GM12864 (cell line): ENCODE results near the gene ADAMTS18.
"Not testable (repeated sequence)": the region's sequence is repeated elsewhere in the genome, so short reads cannot be mapped to it uniquely, and the experiment has no call there.

Experiments used
- DNase-seq: peaks from one replicate; pipeline ENCODE4 v3.0.0-alpha.2; 2011; ENCODE audit warnings: low read depth
- H3K4me3 ChIP-seq: 2 replicates; pipeline ENCODE4 v1.5.1; 2011; ENCODE audit warnings: mild to moderate bottlenecking, low read depth, low read length, control low read depth
- TF ChIP-seq, protein P1 (sequence below): IDR thresholded peaks from 2 replicates; pipeline ENCODE4 v1.5.1; 2011; ENCODE audit warnings: low read depth, mild to moderate bottlenecking, moderate library complexity, low read length, control low read depth, inconsistent platforms; ENCODE audit errors: missing control alignments

Gene ADAMTS18

GRCh38 chr16:77285676-77286075 is 149.2 kb downstream of the ADAMTS18 start:
- DNase-seq: no peak
- no peak overlapping the region for H3K4me3 ChIP-seq
- TF ChIP-seq, protein P1, sequence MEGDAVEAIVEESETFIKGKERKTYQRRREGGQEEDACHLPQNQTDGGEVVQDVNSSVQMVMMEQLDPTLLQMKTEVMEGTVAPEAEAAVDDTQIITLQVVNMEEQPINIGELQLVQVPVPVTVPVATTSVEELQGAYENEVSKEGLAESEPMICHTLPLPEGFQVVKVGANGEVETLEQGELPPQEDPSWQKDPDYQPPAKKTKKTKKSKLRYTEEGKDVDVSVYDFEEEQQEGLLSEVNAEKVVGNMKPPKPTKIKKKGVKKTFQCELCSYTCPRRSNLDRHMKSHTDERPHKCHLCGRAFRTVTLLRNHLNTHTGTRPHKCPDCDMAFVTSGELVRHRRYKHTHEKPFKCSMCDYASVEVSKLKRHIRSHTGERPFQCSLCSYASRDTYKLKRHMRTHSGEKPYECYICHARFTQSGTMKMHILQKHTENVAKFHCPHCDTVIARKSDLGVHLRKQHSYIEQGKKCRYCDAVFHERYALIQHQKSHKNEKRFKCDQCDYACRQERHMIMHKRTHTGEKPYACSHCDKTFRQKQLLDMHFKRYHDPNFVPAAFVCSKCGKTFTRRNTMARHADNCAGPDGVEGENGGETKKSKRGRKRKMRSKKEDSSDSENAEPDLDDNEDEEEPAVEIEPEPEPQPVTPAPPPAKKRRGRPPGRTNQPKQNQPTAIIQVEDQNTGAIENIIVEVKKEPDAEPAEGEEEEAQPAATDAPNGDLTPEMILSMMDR: no peak

DNA sequence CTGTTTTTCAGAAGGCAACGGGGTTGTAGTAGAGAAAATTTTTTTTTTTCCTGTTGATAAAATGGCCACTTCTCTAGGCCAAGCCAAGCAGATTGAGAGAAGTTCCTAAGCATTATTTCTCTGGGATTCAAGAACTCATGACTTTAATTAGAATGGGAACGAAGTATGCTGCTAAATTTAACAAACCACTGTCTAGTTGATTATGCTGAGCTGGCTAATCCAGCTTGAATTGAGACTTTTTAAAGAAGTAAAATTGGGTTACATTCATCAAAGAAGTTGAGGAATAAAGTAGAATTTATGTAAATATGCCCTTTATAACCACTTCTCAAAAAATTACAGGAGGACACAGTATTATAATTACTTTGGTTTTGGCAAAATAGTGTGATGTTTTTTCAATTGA is 152.5 kb downstream of the ADAMTS18 start:
- no peak overlapping the region for H3K4me3 ChIP-seq
- DNase-seq: no peak
- TF ChIP-seq, protein P1: no peak

DNA sequence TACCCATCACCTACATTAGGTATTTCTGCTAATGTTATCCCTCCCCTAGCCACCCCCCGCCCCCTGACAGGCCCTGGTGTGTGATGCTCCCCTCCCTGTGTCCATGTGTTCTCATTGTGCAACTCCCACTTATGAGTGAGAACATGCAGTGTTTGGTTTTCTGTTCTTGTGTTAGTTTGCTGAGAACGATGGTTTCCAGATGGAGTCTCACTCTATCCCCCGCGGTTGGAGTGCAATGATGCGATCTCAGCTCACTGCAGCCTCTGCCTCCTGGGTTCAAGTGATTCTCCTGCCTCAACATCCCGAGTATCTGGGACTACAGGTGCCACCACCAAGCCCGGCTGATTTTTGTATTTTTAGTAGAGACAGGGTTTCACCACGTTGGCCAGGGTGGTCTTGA is 155.5 kb downstream of the ADAMTS18 start:
- DNase-seq, H3K4me3 ChIP-seq: not testable (repeated sequence)

DNA sequence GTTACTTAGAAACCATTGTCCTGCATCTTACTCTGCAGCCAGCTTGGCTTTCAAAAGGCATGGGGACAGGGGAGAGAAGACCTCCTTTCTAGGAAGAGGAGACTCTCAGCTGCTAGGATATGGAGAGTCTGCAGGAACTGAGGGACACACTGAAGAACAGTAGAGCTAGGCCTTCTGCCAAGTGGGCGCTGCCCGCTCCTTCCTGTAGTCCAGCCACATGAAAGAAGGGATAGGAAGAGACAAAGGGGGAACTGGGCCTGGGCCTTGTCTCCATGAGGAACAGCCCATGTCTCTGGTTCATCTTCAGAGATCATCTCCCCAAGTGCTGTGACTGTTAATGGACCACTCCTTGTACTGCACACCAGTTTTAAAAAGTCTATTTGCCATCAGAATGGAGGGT is 157.3 kb downstream of the ADAMTS18 start:
- TF ChIP-seq, protein P1: no peak

DNA sequence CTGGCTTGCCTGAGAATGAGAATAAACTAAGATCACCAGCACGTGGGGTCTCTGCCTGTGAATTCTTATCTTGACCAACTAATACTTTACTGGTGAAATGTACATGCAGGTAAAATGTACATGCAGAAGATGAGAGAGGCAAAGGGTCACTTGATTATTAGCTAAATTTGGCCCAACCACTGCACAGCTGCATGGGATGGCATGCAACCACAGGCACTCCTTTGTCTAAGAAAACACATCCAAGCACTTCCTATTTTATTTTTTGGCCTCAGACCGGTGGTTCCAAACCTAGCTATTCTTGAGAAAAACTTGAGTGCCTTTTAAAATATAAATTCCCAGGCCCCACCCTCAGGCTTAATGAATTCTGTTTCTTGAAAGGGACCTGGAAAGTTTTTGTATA is 157.7 kb downstream of the ADAMTS18 start:
- no peak overlapping the region for H3K4me3 ChIP-seq
- no peak for DNase-seq
- TF ChIP-seq, protein P1: no peak

More for the DNA sequence above, 157.3 kb downstream of the ADAMTS18 start:
- no peak overlapping the region for H3K4me3 ChIP-seq
- DNase-seq: no peak

DNA sequence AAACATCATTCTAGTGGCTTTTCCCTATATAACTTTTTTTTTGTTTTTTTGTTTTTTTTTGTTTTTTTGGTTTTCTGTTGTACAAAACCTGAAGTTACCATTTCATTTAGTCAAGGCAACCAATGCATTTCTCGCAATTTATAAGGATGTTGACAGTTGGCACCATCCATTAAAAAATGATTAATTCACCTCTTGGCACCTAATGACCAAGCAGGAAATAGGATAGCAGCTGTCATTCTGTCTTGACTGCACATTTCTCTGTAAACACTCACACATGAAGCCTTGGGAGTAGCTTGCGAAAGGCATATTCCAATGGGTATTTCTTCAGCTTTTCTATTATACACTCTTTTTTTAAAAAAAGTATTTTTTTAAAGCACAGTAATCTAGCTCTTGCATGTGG is 158.2 kb downstream of the ADAMTS18 start:
- TF ChIP-seq, protein P1: no peak
- DNase-seq: no peak
- H3K4me3 ChIP-seq: no peak overlapping the region

DNA sequence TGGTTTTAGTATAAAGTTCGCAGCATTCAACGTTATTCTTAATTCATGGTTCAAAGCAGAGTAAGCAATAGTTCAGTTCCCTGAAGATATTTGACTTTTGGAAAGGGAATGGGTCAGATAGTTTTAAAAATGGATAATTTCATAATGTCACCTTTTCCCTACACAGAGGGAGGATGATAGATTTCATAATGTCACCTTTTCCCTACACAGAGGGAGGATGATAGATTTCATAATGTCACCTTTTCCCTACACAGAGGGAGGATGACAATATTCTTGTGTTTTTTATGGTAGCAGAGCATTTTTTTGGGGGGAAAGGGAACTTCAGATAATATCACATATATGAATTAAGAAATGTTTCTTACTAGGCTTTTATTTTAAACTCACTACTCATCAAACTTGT is 159.5 kb downstream of the ADAMTS18 start:
- not testable (repeated sequence) for H3K4me3 ChIP-seq, DNase-seq

- no peak overlapping the region for H3K4me3 ChIP-seq
- TF ChIP-seq, protein P1: no peak
- DNase-seq: no peak
These were observed 161.0 kb downstream of the ADAMTS18 start for GRCh38 chr16:77273815-77274214.
